Activated CD8-positive, alpha-beta memory T cell treated with anti-CD3 and anti-CD28 coated beads, Interleukin-2, amount 50 U/mL, for 24 hours (primary cell): ENCODE results near the gene LILRB4.
"Not testable (repeated sequence)": the region's sequence is repeated elsewhere in the genome, so short reads cannot be mapped to it uniquely, and the experiment has no call there.

Source experiments
- DNase-seq: peaks from one replicate; pipeline ENCODE4 v3.0.0-alpha.2; 2020; ENCODE audit errors: extremely low read depth

Gene LILRB4

GRCh38 chr19:54662730-54663129 is at the start of gene LILRB4:
LILRB4 (plus strand) TSS chr19:54662985; CDS start chr19:54663034, 49 bp downstream.
- DNase-seq, result no peak

DNA sequence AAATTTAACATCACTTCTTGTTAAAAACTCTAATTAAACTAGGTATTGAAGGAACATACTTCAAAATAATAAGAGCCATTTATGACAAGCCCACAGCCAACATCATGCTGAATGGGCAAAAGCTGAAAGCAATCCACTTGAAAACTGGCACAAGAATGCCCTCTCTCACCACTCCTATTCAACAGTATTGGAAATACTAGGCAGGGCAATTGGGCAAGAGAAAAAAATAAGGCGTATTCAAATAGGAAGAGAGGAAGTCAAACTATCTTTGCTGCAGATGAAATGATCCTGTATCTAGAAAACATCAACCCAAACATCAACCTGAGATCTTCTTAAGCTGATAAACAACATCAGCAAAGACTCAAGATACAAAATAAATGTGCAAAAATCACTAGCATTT is 48.1 kb upstream of the LILRB4 start:
- DNase-seq, result no peak

DNA sequence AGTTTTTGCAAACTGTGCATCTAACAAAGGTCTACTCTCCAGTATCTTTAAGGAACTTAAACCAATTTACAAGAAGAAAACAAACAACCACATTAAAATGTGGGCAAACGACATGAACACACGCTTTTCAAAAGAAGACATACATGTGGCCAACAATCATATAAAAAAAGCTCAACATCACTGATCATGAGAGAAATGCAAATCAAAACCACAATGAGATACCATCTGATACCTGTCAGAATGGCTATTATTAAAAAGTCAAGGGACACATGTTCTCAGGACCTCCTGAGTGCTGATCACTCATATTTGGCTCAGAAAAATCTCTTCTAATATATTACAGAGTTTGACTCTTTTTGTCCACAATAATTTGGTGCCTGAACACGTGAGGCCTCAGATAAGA is 46.7 kb upstream of the LILRB4 start:
- DNase-seq, result no peak

DNA sequence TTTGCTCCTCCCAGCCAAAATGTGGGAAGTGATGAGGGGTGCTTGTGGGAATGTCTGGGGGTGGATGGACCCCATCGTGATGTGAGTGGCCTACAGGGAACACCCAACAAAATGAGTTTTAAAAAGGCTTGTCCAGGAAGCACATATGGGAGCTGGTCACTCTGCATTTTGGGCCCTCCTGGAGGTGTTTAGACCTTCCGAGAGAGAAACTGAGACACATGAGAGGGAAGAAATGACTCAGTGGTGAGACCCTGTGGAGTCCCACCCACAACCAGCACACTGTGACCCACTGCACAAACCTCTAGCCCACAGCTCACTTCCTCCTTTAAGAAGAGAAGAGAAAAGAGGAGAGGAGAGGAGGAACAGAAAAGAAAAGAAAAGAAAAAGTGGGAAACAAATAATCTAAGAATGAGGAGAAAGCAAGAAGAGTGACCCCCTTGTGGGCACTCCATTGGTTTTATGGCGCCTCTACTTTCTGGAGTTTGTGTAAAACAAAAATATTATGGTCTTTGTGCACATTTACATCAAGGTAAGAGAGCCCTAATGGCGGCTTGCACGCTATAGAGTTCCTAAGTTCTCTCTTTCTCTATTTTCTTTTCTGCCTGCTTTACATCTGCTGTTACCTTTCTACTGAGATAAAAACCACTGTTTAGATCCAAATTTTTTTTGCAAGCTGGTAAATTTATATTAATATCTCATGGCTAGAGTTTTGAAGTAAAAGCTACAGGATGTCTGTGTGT is 45.8 kb upstream of the LILRB4 start:
- no peak for DNase-seq

- DNase-seq, result no peak
Observed at GRCh38 chr19:54620464-54620863, 42.3 kb upstream of the LILRB4 start.

DNA sequence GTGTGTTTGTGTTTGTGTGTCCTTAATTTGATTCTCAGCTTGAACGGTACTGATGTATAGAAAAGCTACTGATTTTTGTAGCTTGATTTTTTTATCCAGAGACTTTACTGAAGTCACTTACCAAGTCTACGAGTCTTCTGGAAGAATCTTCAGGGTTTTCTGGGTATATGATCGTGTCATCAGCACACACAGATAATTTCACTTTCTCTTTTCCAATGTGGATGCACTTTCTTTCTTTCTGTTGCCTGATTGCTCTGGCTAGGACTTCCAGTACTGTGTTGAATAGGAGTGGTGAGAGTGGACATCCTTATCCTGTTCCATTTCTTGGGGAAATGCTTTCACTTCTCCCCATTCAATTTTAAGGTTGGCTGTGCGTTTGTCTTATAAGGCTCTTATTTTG is 40.4 kb upstream of the LILRB4 start:
- no peak for DNase-seq

GRCh38 chr19:54624234-54624633 is 38.6 kb upstream of the LILRB4 start:
- not testable (repeated sequence) for DNase-seq

DNA sequence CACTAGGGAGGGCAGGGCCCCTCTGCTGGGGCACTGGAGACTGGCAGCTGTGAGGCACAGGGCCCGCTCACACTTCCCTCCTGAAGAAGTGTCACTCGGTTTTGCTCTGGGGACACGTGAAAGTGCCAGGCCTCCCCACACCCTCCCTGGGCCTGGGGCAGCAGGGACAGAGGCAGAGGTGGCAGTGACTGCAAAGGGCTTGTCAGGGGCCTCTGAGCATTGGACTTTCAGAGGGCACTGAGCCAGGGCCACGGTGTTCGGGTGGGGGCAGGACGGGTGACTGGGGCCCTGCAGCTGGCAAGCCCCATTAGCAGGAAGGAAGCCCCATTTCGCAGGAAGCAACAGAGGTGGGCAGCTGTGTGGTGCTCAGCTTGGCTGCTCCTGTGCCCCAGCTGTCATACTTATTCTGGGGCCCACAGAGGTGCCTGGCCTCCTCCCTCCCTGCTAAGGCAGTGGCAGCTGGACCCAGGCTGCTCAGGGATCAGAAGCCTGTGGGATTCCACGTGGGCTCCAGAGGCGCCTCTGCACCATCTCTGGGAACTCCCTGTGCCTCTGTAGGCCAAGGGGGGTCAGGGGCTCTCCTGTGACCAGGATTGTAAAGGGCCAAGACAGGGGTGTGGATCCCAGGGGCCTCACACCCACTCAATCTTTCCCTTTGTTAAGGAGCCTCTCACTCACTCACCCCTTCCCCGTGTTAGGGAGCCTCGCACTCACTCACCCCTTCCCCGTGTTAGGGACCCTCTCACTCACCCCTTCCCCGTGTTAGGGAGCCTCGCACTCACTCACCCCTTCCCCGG is 37.7 kb upstream of the LILRB4 start:
- not testable (repeated sequence) for DNase-seq

- no peak for DNase-seq
Observed at GRCh38 chr19:54626757-54627156, 36.0 kb upstream of the LILRB4 start.

DNA sequence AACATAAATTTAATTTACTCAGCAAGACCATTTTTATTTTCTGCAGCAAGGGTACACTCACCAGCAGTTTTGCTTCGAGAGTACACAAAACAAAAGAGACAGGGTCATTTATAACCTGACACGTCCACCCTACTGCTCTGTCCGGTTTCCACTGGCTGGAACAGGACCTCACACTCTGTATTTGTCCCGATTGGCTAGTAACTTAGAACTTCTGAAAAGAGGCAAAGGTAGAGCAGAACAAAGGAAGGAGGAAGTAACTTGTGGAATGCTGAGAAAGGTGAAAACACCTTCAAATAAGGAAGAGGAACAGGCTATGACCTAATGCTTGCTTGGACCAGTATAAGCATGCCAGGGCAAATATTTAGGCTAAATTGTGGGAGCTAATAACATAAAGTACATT is 34.9 kb upstream of the LILRB4 start:
- not testable (repeated sequence) for DNase-seq

- not testable (repeated sequence) for DNase-seq
Observed at GRCh38 chr19:54630262-54630661, 32.5 kb upstream of the LILRB4 start, which contains the start of gene LILRB1. LILRB1 (plus strand) TSS chr19:54630484; CDS start chr19:54631074, 590 bp downstream.

GRCh38 chr19:54630782-54631181 is 32.0 kb upstream of the LILRB4 start:
- no peak for DNase-seq

DNA sequence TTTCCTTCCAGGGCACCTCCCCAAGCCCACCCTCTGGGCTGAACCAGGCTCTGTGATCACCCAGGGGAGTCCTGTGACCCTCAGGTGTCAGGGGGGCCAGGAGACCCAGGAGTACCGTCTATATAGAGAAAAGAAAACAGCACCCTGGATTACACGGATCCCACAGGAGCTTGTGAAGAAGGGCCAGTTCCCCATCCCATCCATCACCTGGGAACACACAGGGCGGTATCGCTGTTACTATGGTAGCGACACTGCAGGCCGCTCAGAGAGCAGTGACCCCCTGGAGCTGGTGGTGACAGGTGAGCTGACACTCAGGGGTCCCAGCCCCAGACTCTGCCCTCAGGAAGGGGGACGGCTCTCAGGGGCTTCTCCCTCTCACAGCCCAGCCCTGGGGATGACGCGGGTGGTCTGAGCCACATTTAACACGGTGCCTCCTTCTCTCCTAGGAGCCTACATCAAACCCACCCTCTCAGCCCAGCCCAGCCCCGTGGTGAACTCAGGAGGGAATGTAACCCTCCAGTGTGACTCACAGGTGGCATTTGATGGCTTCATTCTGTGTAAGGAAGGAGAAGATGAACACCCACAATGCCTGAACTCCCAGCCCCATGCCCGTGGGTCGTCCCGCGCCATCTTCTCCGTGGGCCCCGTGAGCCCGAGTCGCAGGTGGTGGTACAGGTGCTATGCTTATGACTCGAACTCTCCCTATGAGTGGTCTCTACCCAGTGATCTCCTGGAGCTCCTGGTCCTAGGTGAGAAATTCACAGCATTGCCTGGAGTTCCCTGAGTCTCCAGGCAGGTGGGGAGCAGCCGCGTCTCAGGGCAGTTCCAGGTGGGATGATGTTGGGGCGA is 31.1 kb upstream of the LILRB4 start:
- DNase-seq, result not testable (repeated sequence)

GRCh38 chr19:54632517-54632916 is 30.3 kb upstream of the LILRB4 start:
- DNase-seq, result not testable (repeated sequence)

GRCh38 chr19:54633401-54633800 is 29.4 kb upstream of the LILRB4 start:
- no peak for DNase-seq

- DNase-seq, result not testable (repeated sequence)
Observed at GRCh38 chr19:54636081-54636480, 26.7 kb upstream of the LILRB4 start.

DNA sequence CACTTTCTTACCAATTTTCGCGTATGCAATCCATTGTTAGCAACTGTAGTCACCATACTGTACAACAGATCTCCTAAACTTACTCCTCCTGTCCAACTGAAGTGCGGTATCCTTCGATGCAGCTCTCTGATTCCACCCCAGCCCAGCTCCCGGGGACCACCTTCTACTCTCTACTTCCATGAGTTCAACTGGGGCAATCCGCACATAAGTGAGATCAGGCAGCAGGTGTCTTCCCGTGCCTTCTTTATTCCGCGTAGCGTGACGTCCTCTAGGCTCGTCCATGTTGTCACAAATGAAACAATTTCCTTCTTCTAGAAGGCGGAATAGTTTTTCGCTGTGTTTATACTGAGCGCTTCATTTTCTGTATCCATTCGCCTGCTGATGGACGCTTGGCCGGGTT is 24.1 kb upstream of the LILRB4 start:
- DNase-seq, result no peak

DNA sequence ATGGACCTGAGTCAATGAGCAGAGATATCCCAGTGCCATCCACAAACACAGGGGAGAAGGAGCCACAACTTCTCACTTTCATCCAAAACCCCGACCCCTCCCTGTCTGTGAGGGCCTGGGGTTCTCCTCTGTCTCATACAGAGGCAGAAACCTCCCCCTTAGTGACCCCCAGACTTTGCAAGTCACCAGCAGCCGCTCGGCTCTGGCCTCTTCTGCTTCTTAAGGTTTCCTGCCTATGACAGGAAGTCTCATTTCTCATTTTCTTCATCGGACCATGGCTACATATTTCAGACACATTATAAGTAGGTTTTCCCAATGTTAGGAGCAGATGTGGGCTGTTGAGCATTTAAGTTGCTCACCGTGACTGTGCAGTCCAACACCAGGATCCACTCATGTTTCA is 19.8 kb upstream of the LILRB4 start:
- DNase-seq, result not testable (repeated sequence)

DNA sequence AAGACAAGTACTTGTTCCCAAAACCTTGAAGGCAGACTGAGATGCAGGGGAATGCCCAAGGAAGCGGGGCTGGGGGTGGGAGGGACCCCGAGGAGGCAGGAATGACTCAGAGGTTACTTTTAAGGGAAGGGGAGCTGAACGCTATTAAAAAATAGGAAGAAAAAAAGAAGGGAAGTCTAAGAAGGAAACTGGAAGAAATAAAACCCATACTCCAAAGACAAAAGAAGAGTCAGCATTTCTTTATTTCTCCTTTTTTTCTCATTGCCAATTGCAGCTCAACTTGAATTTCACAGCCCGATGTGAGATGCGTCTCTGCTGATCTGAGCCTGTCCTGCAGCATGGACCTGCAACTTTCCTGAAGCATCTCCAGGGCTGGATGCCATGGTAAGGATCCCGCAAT is 19.2 kb upstream of the LILRB4 start:
- DNase-seq, result not testable (repeated sequence)

- DNase-seq, result no peak
Observed at GRCh38 chr19:54644056-54644455, 18.7 kb upstream of the LILRB4 start.

DNA sequence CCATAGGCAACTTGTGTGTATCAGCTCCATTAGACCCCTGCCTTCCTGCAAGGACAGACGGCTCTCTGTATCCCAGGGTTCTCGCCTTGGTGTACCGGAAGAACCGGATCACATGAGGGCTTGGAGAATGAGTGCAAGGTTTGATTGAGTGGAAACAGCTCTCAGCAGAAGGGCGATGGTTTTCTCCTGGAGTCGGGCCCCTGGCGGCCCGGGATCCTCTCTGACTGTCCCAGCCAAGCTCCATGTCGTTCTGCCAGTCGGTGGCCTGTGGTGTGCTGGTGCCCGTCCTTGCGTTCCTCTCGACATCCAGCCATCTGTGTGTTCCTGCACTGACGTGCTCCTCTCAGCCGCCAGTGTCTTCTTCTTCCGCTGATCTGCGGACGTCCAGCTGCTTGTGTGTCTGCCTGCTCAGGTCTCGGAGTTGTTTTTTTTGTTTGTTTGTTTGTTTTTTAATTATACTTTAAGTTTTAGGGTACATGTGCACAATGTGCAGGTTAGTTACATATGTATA is 16.4 kb upstream of the LILRB4 start:
- DNase-seq, result no peak

GRCh38 chr19:54648129-54648528 is 14.7 kb upstream of the LILRB4 start:
- no peak for DNase-seq
